Mesendoderm (in vitro differentiated cells): ENCODE results near the gene YAE1.
A peak's percentile ranks its signal among the peaks of the same experiment; 100 is the strongest.

Experiments used
- DNase-seq: peaks from one replicate; pipeline ENCODE4 v3.0.0; 2013
- H2AK5ac ChIP-seq: 2 replicates; pipeline ENCODE4 v1.6.1; 2013; ENCODE audit warnings: low read length, inconsistent platforms
- H2BK120ac ChIP-seq: 2 replicates; pipeline ENCODE4 v1.6.1; 2013; ENCODE audit warnings: low read depth, mild to moderate bottlenecking, low read length, moderate library complexity, mixed read lengths
- H2BK15ac ChIP-seq: replicated peaks from 2 replicates; pipeline ENCODE4 v1.6.1; 2013; ENCODE audit warnings: low read depth, mild to moderate bottlenecking, moderate library complexity
- H2BK5ac ChIP-seq: 2 replicates; pipeline ENCODE4 v1.6.1; 2013; ENCODE audit warnings: low read length, inconsistent platforms
- H3K18ac ChIP-seq: 2 replicates; pipeline ENCODE4 v1.6.1; 2013; ENCODE audit warnings: mild to moderate bottlenecking, low read length, mixed read lengths
- H3K23ac ChIP-seq: one replicate; pipeline ENCODE4 v1.6.1; 2013; ENCODE audit warnings: low read length
- H3K27ac ChIP-seq: 2 replicates; pipeline ENCODE4 v1.5.1; 2013; ENCODE audit warnings: low read depth, mild to moderate bottlenecking, inconsistent platforms, low read length, moderate library complexity
- H3K27me3 ChIP-seq: 2 replicates; pipeline ENCODE4 v1.6.1; 2013; ENCODE audit warnings: low read length, control low read depth, mild to moderate bottlenecking, inconsistent platforms; ENCODE audit not compliant: insufficient read depth, poor library complexity
- H3K36me3 ChIP-seq: 2 replicates; pipeline ENCODE4 v1.6.1; 2013; ENCODE audit warnings: low read length, inconsistent platforms; ENCODE audit not compliant: control insufficient read depth, insufficient read depth
- H3K4ac ChIP-seq: one replicate; pipeline ENCODE4 v1.6.1; 2013; ENCODE audit warnings: low read depth, mild to moderate bottlenecking, low read length, moderate library complexity
- H3K4me1 ChIP-seq: 2 replicates; pipeline ENCODE4 v1.6.1; 2013; ENCODE audit warnings: low read depth, low read length, inconsistent platforms; ENCODE audit not compliant: control insufficient read depth
- H3K4me2 ChIP-seq: 2 replicates; pipeline ENCODE4 v1.6.1; 2013; ENCODE audit warnings: low read length
- H3K4me3 ChIP-seq: 2 replicates; pipeline ENCODE4 v1.5.1; 2013; ENCODE audit warnings: mild to moderate bottlenecking, low read length
- H3K56ac ChIP-seq: one replicate; pipeline ENCODE4 v1.6.1; 2013; ENCODE audit warnings: low read length
- H3K79me1 ChIP-seq: 2 replicates; pipeline ENCODE4 v1.6.1; 2013; ENCODE audit warnings: low read length, inconsistent platforms
- H3K79me2 ChIP-seq: 2 replicates; pipeline ENCODE4 v1.6.1; 2013; ENCODE audit warnings: mild to moderate bottlenecking, low read length; ENCODE audit not compliant: control insufficient read depth, insufficient read depth
- H3K9ac ChIP-seq: 2 replicates; pipeline ENCODE4 v1.6.1; 2013; ENCODE audit warnings: low read length, inconsistent platforms
- H4K5ac ChIP-seq: one replicate; pipeline ENCODE4 v1.6.1; 2013; ENCODE audit warnings: low read length
- H4K8ac ChIP-seq: one replicate; pipeline ENCODE4 v1.6.1; 2013; ENCODE audit warnings: low read depth, mild to moderate bottlenecking, control low read depth, low read length, moderate library complexity
- WGBS: extraction: QIAGEN DNeasy Blood & Tissue Kit; methylation state at CpG from one replicate; pipeline ENCODE4 v1.1.7; 2013; ENCODE audit warnings: low lambda C conversion rate, missing lambda C conversion rate; ENCODE audit not compliant: insufficient coverage; ENCODE audit errors: extremely low coverage; 5-methylcytosine and 5-hydroxymethylcytosine counted together

Gene YAE1

GRCh38 chr7:39554583-39555165 lies 11.5 kb upstream of the YAE1 start:
- H3K4me3 ChIP-seq, result no peak overlapping the region
- no peak overlapping the region for H3K9ac ChIP-seq
- no peak overlapping the region for H4K5ac ChIP-seq
- no peaks in the 10 kb centered on the region for H3K4me1 ChIP-seq
- no peak overlapping the region for H3K27ac ChIP-seq
- H3K56ac ChIP-seq, result no peak overlapping the region
- H3K4me2 ChIP-seq, result no peak overlapping the region
- no peaks in the 10 kb centered on the region for H3K27me3 ChIP-seq
- no peak overlapping the region for H2BK5ac ChIP-seq
- no peak overlapping the region for H2BK15ac ChIP-seq
- no peaks in the 10 kb centered on the region for H3K79me1 ChIP-seq
- H4K8ac ChIP-seq, result no peak overlapping the region
- no peak overlapping the region for H3K18ac ChIP-seq
- no peak for DNase-seq
- no peak overlapping the region for H2BK120ac ChIP-seq
- H3K36me3 ChIP-seq, result no peaks in the 10 kb centered on the region
- no peak overlapping the region for H2AK5ac ChIP-seq
- no peak overlapping the region for H3K23ac ChIP-seq
- H3K79me2 ChIP-seq, result no peaks in the 10 kb centered on the region
- H3K4ac ChIP-seq, result no peak overlapping the region
- WGBS, result no CpG with 5 or more reads among the region's 7 CpGs

- no peak for DNase-seq
- H3K4me1 ChIP-seq, result peaks cover 3% of the 10 kb centered on the region
- H3K79me1 ChIP-seq, result no peaks in the 10 kb centered on the region
- H2BK5ac ChIP-seq, result no peak overlapping the region
- H3K36me3 ChIP-seq, result no peaks in the 10 kb centered on the region
- no peak overlapping the region for H3K23ac ChIP-seq
- H3K27me3 ChIP-seq, result no peaks in the 10 kb centered on the region
- no peak overlapping the region for H2BK120ac ChIP-seq
- no peak overlapping the region for H4K8ac ChIP-seq
- H4K5ac ChIP-seq, result no peak overlapping the region
- no peak overlapping the region for H3K9ac ChIP-seq
- H3K4me3 ChIP-seq, result no peak overlapping the region
- no peak overlapping the region for H2BK15ac ChIP-seq
- H3K79me2 ChIP-seq, result no peaks in the 10 kb centered on the region
- WGBS, result no CpG with 5 or more reads among the region's 1 CpG
- no peak overlapping the region for H3K4me2 ChIP-seq
- H2AK5ac ChIP-seq, result no peak overlapping the region
- no peak overlapping the region for H3K56ac ChIP-seq
- H3K27ac ChIP-seq, result no peak overlapping the region
- H3K18ac ChIP-seq, result no peak overlapping the region
- no peak overlapping the region for H3K4ac ChIP-seq
Measured at GRCh38 chr7:39557222-39557621, 9.0 kb upstream of the YAE1 start.

GRCh38 chr7:39557911-39558310 lies 8.3 kb upstream of the YAE1 start:
- no peak overlapping the region for H2BK5ac ChIP-seq
- no peak overlapping the region for H3K4ac ChIP-seq
- no peaks in the 10 kb centered on the region for H3K36me3 ChIP-seq
- H3K27me3 ChIP-seq, result no peaks in the 10 kb centered on the region
- H4K8ac ChIP-seq, result no peak overlapping the region
- peak; percentile 26 for DNase-seq
- H3K56ac ChIP-seq, result no peak overlapping the region
- no peak overlapping the region for H3K18ac ChIP-seq
- H3K27ac ChIP-seq, result no peak overlapping the region
- no peak overlapping the region for H3K9ac ChIP-seq
- H2BK15ac ChIP-seq, result no peak overlapping the region
- H2BK120ac ChIP-seq, result no peak overlapping the region
- H3K4me3 ChIP-seq, result no peak overlapping the region
- H3K79me2 ChIP-seq, result no peaks in the 10 kb centered on the region
- H3K4me1 ChIP-seq, result peaks cover 3% of the 10 kb centered on the region
- no peaks in the 10 kb centered on the region for H3K79me1 ChIP-seq
- H4K5ac ChIP-seq, result no peak overlapping the region
- H3K4me2 ChIP-seq, result no peak overlapping the region
- no peak overlapping the region for H2AK5ac ChIP-seq
- H3K23ac ChIP-seq, result no peak overlapping the region

- H4K8ac ChIP-seq, result no peak overlapping the region
- no peaks in the 10 kb centered on the region for H3K79me2 ChIP-seq
- H3K56ac ChIP-seq, result no peak overlapping the region
- H3K18ac ChIP-seq, result no peak overlapping the region
- no peaks in the 10 kb centered on the region for H3K27me3 ChIP-seq
- DNase-seq, result no peak
- H2BK5ac ChIP-seq, result no peak overlapping the region
- no peak overlapping the region for H2BK15ac ChIP-seq
- no CpG with 5 or more reads among the region's 1 CpG for WGBS
- no peak overlapping the region for H3K9ac ChIP-seq
- no peak overlapping the region for H3K27ac ChIP-seq
- H2BK120ac ChIP-seq, result no peak overlapping the region
- H2AK5ac ChIP-seq, result no peak overlapping the region
- H3K4ac ChIP-seq, result no peak overlapping the region
- no peaks in the 10 kb centered on the region for H3K36me3 ChIP-seq
- no peak overlapping the region for H4K5ac ChIP-seq
- H3K4me1 ChIP-seq, result peaks cover 3% of the 10 kb centered on the region
- no peak overlapping the region for H3K4me3 ChIP-seq
- no peaks in the 10 kb centered on the region for H3K79me1 ChIP-seq
- no peak overlapping the region for H3K23ac ChIP-seq
- H3K4me2 ChIP-seq, result no peak overlapping the region
Measured at GRCh38 chr7:39560408-39560807, 5.8 kb upstream of the YAE1 start.

GRCh38 chr7:39560997-39561396 lies 5.2 kb upstream of the YAE1 start:
- no peak overlapping the region for H2BK120ac ChIP-seq
- no peak overlapping the region for H3K4me2 ChIP-seq
- DNase-seq, result peak; percentile 16

DNA sequence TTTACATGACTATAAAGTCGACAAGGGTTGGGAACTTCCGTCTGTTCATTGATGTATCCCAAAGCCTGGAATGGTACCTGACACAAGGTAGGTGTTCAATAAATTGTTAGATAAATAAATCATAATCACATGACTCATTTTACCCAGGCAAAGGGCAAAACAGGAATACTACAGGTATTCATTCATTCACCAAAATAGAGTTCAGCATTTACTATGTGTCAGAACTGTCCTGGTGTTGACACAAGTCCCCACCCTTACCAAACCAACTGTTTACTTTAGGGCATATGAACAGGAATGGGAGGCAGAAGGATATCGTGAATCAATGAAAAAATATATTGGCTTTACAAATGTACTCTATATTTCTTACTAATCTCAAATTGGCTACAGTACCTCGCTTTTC lies 666 bp upstream of the YAE1 start:
- H3K56ac ChIP-seq, result peak overlapping the region; percentile 96
- no peak overlapping the region for H4K8ac ChIP-seq
- peak overlapping the region; percentile 52 for H4K5ac ChIP-seq
- WGBS, result no CpG with 5 or more reads among the region's 4 CpGs
- peaks cover 4% of the 10 kb centered on the region for H3K79me1 ChIP-seq
- no peaks in the 10 kb centered on the region for H3K36me3 ChIP-seq
- H2BK120ac ChIP-seq, result no peak overlapping the region
- H3K79me2 ChIP-seq, result peaks cover 9% of the 10 kb centered on the region
- H3K4me1 ChIP-seq, result peaks cover 5% of the 10 kb centered on the region
- H2AK5ac ChIP-seq, result no peak overlapping the region
- no peaks in the 10 kb centered on the region for H3K27me3 ChIP-seq
- H2BK15ac ChIP-seq, result no peak overlapping the region
- no peak overlapping the region for H3K27ac ChIP-seq
- no peak overlapping the region for H3K18ac ChIP-seq
- no peak overlapping the region for H3K4ac ChIP-seq
- peak overlapping the region; percentile 89 for H3K9ac ChIP-seq
- no peak for DNase-seq
- H3K4me2 ChIP-seq, result peak overlapping the region; percentile 51
- peak overlapping the region; percentile 77 for H3K4me3 ChIP-seq
- H3K23ac ChIP-seq, result no peak overlapping the region
- H2BK5ac ChIP-seq, result no peak overlapping the region

More at GRCh38 chr7:39560997-39561396, 5.2 kb upstream of the YAE1 start:
- peak overlapping the region; percentile 61 for H3K27ac ChIP-seq
- no peaks in the 10 kb centered on the region for H3K79me1 ChIP-seq
- no peak overlapping the region for H4K5ac ChIP-seq
- H3K18ac ChIP-seq, result no peak overlapping the region
- peaks cover 3% of the 10 kb centered on the region for H3K4me1 ChIP-seq
- H3K4me3 ChIP-seq, result no peak overlapping the region
- no CpG with 5 or more reads among the region's 1 CpG for WGBS
- H3K9ac ChIP-seq, result no peak overlapping the region
- no peak overlapping the region for H3K4ac ChIP-seq
- no peak overlapping the region for H3K23ac ChIP-seq
- peak overlapping the region; percentile 22 for H3K56ac ChIP-seq
- H3K27me3 ChIP-seq, result no peaks in the 10 kb centered on the region
- no peak overlapping the region for H2BK15ac ChIP-seq
- H2BK5ac ChIP-seq, result no peak overlapping the region
- no peak overlapping the region for H4K8ac ChIP-seq
- H3K36me3 ChIP-seq, result no peaks in the 10 kb centered on the region
- no peak overlapping the region for H2AK5ac ChIP-seq
- no peaks in the 10 kb centered on the region for H3K79me2 ChIP-seq
